Peyer's patch (tissue), 4 donors: ENCODE measurements around the gene PMP22. TPM values are rescaled to one million over a fixed set of nuclear protein-coding genes. Genes with fewer than 3 reads are reported as not detected.

Experiments
- DNase-seq, 3 donors: peaks; one replicate each; pipeline ENCODE4 v3.0.0-alpha.2; 2017 to 2019
- H3K27ac ChIP-seq, 4 donors: fragments of 200-600 bp; sonication (generic); one replicate each; pipeline ENCODE4 v1.5.1; 2016 to 2019
- H3K27me3 ChIP-seq, 2 donors: fragments of 200-600 bp; sonication (generic); one replicate each; pipeline ENCODE4 v1.5.1; 2019
- H3K36me3 ChIP-seq, 3 donors: fragments of 200-600 bp; sonication (generic); one replicate each; pipeline ENCODE4 v1.5.1; 2016 to 2019
- H3K4me1 ChIP-seq, 4 donors: fragments of 200-600 bp; sonication (generic); one replicate each; pipeline ENCODE4 v1.5.1; 2016 to 2019
- H3K4me3 ChIP-seq, 4 donors: fragments of 200-600 bp; sonication (generic); 1 replicate in 3 of 4; 2 replicates in 1 of 4; pipeline ENCODE4 v1.5.1; 2016 to 2019; ENCODE audit warnings: mild to moderate bottlenecking in 1 of 4
- H3K9me3 ChIP-seq, 4 donors: fragments of 200-600 bp; sonication (generic); one replicate each; pipeline ENCODE4 v1.5.1; 2016 to 2019; ENCODE audit warnings: mild to moderate bottlenecking in 1 of 4
- CTCF ChIP-seq, 6 experiments: fragments of 450-650 bp in 4 of 6; fragments of 200-600 bp in 2 of 6; sonication (generic) in 1 of 6; IDR thresholded peaks; one replicate each; pipeline ENCODE4 v1.5.1; 2017 to 2019; ENCODE audit warnings: antibody characterized with exemption in 6 of 6, mild to moderate bottlenecking in 3 of 6, moderate library complexity in 1 of 6
- POLR2A ChIP-seq, 2 donors: fragments of 450-650 bp; IDR thresholded peaks; one replicate each; pipeline ENCODE4 v1.5.1; 2017; ENCODE audit warnings: antibody characterized with exemption in 2 of 2, mild to moderate bottlenecking in 2 of 2, moderate library complexity in 2 of 2
- total RNA-seq, 4 donors: library from RNA; depleted of rRNA; stranded (reverse); fragments of >200 nt; gene quantifications; one replicate each; pipeline ENCODE4 v1.1.0, GENCODE V29; 2016

PMP22 gene
- total RNA-seq, 4 donors from 2014 or later, result 37.1 to 474 (median 298) TPM

GRCh38 chr17:15271741-15272140 lies 6.6 kb upstream of the PMP22 start:
- H3K27ac ChIP-seq, result no peak overlapping the region
- H3K27me3 ChIP-seq, result no peaks in the 10 kb centered on the region
- no peak for TF ChIP-seq CTCF (IDR thresholded peaks at IDR 0.05)
- TF ChIP-seq POLR2A (IDR thresholded peaks at IDR 0.05), result no peak
- H3K4me3 ChIP-seq, result no peak overlapping the region
- no peaks in the 10 kb centered on the region for H3K9me3 ChIP-seq
- DNase-seq, result no peak
- peaks cover 0 to 12% (median 0%) of the 10 kb centered on the region in 4 donors for H3K4me1 ChIP-seq
- no peaks in the 10 kb centered on the region for H3K36me3 ChIP-seq

DNA sequence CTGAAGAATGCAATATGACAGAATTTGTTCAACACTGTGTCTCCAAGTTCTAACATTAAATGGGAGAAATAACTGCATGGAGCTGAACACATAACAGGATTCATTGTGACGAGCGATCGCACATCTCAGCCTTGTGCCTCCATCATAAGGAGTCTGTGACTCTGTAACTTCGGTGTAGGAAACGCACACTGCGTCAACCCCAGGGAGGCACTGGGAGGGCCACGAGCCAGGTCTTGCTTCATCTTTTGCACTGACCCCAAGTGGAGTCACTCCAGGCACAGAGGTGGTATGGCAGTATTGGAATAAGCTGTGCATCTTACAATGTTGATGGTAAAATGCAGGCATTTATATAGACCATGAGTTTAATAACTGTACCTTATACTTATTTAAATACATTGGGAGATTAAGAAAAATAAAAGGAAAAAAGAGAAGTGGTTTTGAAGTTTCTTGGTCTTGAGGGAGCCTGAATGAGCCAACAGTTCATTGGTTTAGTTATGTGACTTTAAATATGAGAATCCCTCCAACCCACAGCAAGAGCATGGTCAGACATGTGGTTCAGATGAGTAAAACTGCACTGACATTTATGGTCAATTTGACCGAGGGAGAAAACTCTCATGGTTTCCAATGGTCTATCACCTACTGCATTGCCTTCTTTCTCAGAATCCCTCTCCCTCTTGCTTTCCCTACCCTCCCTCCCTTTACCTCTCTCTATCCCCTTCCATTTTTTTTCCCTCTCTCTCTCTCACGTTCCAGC lies 5.7 kb upstream of the PMP22 start:
- Histone ChIP-seq H3K36me3 (no peaks in the 10 kb centered on the region), H3K4me1 (peaks cover 0 to 12% (median 0%) of the 10 kb centered on the region in 4 donors), H3K27me3 (no peaks in the 10 kb centered on the region), H3K9me3 (no peaks in the 10 kb centered on the region), H3K4me3 (no peak overlapping the region), H3K27ac (no peak overlapping the region)
- no peak for DNase-seq
- TF ChIP-seq POLR2A (IDR thresholded peaks at IDR 0.05), result no peak
- TF ChIP-seq CTCF (IDR thresholded peaks at IDR 0.05), result no peak

- Histone ChIP-seq H3K27ac (no peak overlapping the region), H3K4me3 (no peak overlapping the region), H3K27me3 (no peaks in the 10 kb centered on the region), H3K9me3 (no peaks in the 10 kb centered on the region), H3K36me3 (no peaks in the 10 kb centered on the region), H3K4me1 (peaks cover 0 to 22% (median 2%) of the 10 kb centered on the region in 4 donors)
- no peak for TF ChIP-seq CTCF (IDR thresholded peaks at IDR 0.05)
- TF ChIP-seq POLR2A (IDR thresholded peaks at IDR 0.05), result no peak
- DNase-seq, result no peak
These were observed 4.6 kb upstream of the PMP22 start for GRCh38 chr17:15269780-15270089.

- no peak for DNase-seq
- TF ChIP-seq CTCF (IDR thresholded peaks at IDR 0.05), result no peak
- no peak for TF ChIP-seq POLR2A (IDR thresholded peaks at IDR 0.05)
- H3K27me3 ChIP-seq, result no peaks in the 10 kb centered on the region
- no peak overlapping the region for H3K4me3 ChIP-seq
- peaks cover 0 to 26% (median 2%) of the 10 kb centered on the region in 4 donors for H3K4me1 ChIP-seq
- no peaks in the 10 kb centered on the region for H3K9me3 ChIP-seq
- no peaks in the 10 kb centered on the region for H3K36me3 ChIP-seq
- H3K27ac ChIP-seq, result no peak overlapping the region
These were observed 4.1 kb upstream of the PMP22 start for GRCh38 chr17:15269087-15269779.

- Histone ChIP-seq H3K27me3 (no peaks in the 10 kb centered on the region), H3K36me3 (no peaks in the 10 kb centered on the region), H3K4me3 (no peak overlapping the region), H3K9me3 (no peaks in the 10 kb centered on the region), H3K27ac (no peak overlapping the region), H3K4me1 (peaks cover 0 to 32% (median 2%) of the 10 kb centered on the region in 4 donors)
- TF ChIP-seq POLR2A (IDR thresholded peaks at IDR 0.05) (no peak), CTCF (IDR thresholded peaks at IDR 0.05) (no peak)
- no peak for DNase-seq
These were observed 3.3 kb upstream of the PMP22 start for GRCh38 chr17:15268461-15268860.
